A375 (cell line): ENCODE results near the gene CLCN5. TPM values are rescaled to one million over a fixed set of nuclear protein-coding genes. Genes with fewer than 3 reads are reported as not detected.

Source experiments
- small RNA-seq: library from RNA; depleted of rRNA; stranded (forward); fragments of <200 nt; gene quantifications from one replicate; pipeline ENCODE3, GENCODE V24; 2014
- total RNA-seq: library from RNA; depleted of rRNA; stranded (reverse); fragments of >200 nt; shearing (Covaris generic); gene quantifications from 2 replicates; pipeline ENCODE4 v1.2.3, GENCODE V29; 2014; rRNA removed

Gene CLCN5
- 3.7 and 4.4 TPM in 2 replicates for total RNA-seq

GRCh38 chrX:49922291-49923241 is at the start of gene CLCN5:
Gene CLCN5 (plus strand): TSS chrX:49922596. CDS start chrX:49925299, 2,703 bp downstream.

DNA sequence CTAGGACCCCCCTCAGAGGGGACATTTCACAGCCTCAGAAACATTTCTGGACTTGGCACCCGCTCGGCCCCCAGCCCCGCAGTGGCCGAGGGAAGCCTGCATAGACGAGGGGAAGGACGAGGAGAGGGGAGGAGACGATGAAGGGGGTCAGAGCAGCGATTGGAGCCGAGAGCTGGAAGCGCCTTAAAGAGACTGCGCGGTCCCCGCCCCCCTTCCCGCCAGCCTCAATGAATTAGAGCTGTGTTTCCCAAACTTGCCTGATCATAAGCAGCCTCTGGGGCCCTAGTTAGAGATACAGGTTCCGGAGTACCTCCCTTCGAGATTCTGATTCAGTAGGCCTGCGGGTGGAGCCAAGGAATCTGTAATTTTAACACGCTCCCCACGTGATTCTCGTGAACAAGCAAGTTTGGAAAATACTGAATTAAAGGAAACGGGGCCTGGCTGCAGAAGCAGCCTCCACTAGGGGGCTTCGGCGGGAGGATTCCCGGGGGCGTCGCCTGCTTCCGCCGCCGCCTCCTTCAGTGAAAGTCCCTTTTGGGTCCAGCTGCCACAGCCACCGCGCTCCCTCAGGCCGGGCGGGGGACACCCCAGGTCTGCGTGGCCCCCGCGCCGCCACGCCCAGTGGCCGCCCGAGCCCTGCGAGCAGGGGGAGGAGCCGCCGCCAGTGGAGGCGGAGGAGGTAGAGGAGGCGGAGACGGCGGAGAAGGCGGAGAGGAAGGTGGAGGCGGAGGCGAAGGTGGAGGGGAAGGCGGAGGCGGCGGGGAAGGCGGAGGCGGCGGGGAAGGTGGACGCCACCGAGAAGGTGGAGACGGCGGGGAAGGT is 43.4 kb upstream of the CLCN5 start, which contains the start of gene USP27X:
Gene USP27X (plus strand): TSS at position 651 of the 822 bp plus-strand sequence. CDS start 824 bp downstream, outside the sequence.

Small RNAs within 50 kb of the gene (small RNA-seq; reads per million reads assigned to genes)
- gene MIR188 = not detected
- gene MIR362 = 0.71 reads per million, percentile 42 among the genes with 10 or more reads in this experiment
- gene MIR500A = 2.8 reads per million, percentile 79 among the genes with 10 or more reads in this experiment
- gene MIR500B = not detected
- gene MIR501 = 0.71 reads per million, percentile 42 among the genes with 10 or more reads in this experiment
- not detected for gene MIR502
- gene MIR532 = 4.1 reads per million, percentile 83 among the genes with 10 or more reads in this experiment
- 0.71 reads per million, percentile 42 among the genes with 10 or more reads in this experiment for gene MIR660
- gene RNU6-421P = not detected

Other genes with a start within 250 kb of the CLCN5 start
- 3.6 and 7.5 TPM in 2 replicates for gene PAGE1, start 226.6 kb upstream of the CLCN5 start, total RNA-seq
- not detected in 2 replicates for gene PAGE4, start 93.3 kb upstream of the CLCN5 start, total RNA-seq
- gene USP27X, start 43.1 kb upstream of the CLCN5 start, total RNA-seq = 0.68 and 1.6 TPM in 2 replicates